ENCODE measurements around the gene NAALADL2.
"Not testable (repeated sequence)": the region's sequence is repeated elsewhere in the genome, so short reads cannot be mapped to it uniquely, and the experiment has no call there.

Gene NAALADL2

DNA sequence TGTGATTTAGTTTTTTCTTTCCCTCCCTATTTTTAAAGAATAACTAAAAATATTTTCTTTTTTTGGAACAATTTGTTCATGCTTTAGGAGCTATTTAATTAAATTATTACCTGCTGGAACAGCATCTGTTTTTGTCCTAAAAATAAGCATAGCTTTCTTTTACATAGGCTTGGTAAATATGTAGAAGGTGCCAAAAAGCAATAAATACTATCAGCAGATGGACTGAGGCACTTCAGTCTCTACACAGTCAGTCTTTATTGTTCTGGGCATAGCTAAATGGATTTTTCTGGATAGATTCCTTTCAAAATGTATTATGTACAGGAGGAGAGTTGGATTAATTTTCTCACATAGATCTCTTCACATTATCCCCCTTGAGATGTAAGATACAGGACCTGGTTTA is 223.5 kb downstream of the NAALADL2 start:
- DNase-seq: no peak

DNA sequence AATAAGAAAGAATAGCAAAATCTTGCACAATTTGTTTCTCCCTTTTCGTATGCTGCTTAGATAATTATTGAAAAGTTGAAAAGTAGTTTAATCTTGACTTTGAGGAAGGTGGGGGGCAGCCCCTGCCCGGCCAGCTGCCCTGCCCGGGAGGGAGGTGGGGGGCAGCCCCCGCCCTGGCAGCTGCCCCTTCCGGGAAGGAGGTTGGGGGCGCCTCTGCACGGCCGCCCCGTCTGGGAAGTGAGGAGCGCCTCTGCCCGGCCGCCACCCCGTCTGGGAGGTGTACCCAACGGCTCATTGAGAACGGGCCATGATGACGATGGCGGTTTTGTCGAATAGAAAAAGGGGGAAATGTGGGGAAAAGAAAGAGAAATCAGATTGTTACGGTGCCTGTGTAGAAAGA is 228.0 kb downstream of the NAALADL2 start:
- not testable (repeated sequence) for DNase-seq

DNA sequence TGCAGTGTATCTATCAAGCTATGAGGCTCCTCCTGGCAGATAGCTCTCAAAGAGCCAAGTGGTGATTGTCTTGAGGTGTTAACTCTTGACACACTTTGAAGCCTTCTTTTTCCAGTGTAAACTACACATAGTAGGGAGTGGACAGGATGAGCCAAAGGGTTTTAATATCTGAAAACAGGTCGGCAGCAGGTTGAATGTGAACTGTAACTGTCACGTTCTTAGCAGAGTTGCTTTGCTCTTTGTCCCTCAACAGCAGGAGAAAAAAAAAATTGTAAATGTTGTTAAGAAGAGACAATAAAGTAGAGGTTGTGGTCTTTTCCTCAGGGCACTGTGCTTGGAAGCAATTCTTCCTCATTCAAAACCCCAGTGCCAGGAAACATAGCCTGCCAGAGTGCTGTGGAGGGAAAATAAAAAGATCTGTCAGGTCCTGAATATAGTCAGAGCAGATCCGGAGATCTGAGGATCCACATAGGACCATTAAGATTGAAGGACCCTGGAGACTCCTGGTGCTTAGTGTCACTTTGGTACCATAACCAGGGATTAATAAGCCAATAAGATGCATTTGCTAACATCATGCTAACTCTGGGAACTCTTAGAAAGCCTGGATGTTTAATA is 229.7 kb downstream of the NAALADL2 start:
- no peak for DNase-seq

- no peak for DNase-seq
Measured at GRCh38 chr3:175091426-175092114, 232.4 kb downstream of the NAALADL2 start.

DNA sequence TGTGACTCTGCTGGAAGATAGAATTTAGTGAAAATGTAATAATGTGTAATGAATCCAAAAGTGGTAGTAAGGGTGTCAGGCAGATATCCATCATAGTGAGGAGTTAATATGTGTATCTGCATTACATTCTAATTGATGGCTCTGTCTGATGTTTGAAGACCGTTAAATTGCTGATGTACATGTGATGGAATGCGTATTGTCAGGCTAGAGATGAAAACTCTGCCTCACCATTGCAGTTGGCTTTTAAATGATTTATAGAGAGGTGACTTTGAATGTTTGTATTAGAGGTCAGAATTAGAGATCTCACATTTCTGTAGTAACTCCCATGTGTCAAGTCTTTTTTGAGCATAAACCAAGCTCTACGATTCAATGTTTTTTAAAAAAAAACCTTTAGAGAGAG is 234.6 kb downstream of the NAALADL2 start:
- no peak for DNase-seq

DNA sequence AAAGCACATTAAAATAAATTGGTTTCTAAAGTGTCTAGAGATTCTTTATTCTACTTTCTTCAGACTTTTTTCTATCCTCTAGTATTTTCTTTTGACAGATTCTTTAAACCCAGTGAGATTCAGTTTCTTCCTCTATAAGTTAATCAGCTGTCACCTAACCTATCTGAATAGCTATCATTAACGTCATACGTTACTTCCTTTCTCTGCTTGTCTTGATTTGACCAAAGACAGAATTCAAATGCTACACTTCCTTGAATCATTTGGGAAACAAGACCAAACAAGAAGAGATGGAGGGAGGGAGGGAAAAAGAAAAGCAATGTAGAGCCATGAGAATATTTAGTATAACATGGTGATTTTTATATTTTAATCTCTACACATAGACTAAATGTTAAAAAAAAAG is 235.2 kb downstream of the NAALADL2 start:
- no peak for DNase-seq

DNA sequence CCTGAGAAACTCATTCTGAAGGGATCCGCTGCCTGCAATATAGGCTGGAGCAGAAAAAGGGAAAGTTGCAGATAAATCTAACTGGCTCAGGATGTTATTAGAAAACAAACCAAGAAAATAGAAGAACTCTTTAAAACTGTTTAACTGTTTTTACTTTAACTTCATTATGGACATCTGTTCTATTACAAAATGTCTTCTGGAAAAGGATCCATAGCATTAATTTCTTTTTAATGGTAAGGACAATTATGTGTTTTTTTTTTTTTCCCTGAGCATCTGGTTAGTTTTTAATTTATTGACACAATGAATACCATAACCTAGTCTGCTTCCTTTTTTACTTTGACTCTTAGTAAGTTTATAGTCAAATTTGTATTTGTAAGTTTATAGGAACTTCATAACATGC is 239.5 kb downstream of the NAALADL2 start:
- DNase-seq: no peak

GRCh38 chr3:175102161-175102560 is 243.0 kb downstream of the NAALADL2 start:
- no peak for DNase-seq

- DNase-seq: no peak
Measured at GRCh38 chr3:175103298-175103697, 244.2 kb downstream of the NAALADL2 start.

DNA sequence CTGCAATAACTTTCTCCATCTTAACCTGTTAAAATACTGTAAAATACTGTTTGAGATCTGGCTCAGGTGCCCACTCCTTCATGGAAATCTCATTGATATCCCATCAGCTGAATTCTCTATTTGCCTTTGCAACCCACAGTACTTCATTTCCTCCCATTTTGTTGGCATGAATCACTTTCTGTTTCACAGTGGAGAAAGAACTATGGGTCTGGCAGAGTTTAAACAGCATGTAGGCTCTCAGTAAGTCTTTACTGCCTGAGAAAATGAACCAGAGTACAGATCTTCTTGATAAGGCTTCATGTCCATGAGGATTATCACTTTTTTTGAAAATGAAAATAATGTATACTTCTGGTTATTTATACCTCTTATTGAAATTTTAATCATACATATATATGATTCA is 245.9 kb downstream of the NAALADL2 start:
- no peak for DNase-seq

DNA sequence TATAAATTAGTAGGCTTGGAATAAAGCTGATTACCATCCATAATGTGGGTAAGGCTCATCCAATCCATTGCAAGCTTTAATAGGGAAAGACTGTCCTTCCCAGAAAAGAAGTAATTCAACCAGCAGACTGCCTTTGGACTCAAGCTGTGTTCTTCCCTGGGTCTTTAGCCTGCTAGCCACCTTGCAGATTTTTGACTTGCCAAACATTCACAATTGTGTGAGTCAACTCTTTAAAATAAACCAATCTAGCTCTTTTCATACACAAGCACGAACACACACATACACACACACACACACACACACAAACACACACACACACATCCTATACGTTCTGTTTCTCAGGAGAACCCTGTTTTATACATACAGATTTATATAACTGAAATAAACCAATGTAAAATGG is 248.1 kb downstream of the NAALADL2 start:
- no peak for DNase-seq

- DNase-seq: no peak
Measured at GRCh38 chr3:175107995-175108394, 248.9 kb downstream of the NAALADL2 start.

DNA sequence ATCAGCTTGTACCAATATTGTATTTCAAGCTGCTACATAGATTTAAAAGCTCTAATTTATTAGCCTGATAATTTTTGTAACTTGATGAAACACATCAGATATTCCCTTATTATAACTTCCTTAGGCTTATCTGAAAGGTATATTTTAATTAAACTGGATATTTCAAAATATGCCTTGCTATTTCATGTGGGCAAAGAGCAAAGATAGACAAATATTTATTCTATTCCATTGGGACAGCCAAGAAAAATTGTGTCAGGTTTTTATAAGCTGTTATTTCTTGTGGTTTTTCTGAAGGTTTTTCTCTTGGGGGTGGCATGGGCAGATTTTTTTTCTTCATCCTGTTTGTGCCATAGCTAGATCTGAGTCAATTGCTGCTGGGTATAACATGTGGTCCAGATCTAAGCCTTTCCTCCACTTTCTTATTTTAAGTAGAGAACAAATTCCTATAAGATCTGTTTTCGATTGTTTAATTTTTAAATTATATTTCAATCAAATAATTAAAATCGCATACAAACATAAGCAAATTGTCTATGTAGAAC is 249.5 kb downstream of the NAALADL2 start:
- DNase-seq: no peak

DNA sequence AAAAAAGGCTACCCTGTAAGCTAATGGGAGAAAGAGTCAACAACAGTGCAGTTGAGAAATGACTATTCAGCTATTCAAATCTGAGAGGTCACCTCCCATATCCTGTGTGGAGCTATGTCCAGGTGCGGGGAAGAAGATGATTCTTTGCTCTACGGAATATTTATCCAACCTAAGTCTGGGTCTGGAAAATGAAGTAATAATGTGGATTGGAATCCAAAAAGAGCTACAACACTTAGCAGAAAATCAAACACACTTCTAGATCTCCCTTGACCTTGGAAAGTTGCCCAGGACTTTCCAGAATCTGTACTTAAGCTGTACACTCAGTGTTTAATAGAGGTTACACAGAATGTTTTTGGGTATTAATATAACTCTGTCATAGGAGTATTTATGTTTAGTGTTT is 251.9 kb downstream of the NAALADL2 start:
- DNase-seq: no peak

DNA sequence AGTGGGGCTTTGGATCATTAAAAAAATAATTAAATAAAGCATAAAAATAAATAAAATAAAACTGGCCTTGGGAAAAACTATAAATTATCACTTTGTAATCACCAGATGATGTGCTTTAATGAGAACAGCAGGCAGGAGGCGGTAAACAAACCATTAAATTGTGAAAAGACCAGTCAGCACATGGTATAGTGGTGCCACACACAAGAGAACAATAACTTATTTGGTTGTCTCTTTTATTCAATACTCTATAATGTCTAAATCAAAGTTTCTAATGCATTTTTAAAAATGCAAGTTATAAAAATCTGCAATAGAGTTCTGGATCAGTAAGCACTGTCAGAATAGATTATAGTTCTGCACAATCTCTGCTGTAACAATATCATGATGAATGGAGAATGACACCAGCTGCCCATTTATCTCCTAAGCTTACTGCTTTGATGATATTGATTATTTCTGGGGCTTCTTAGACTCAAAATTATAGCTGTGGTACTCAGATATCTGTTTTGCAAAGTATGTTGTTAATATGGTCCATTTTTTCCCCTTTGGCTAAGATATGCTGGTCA is 259.3 kb downstream of the NAALADL2 start:
- no peak for DNase-seq

DNA sequence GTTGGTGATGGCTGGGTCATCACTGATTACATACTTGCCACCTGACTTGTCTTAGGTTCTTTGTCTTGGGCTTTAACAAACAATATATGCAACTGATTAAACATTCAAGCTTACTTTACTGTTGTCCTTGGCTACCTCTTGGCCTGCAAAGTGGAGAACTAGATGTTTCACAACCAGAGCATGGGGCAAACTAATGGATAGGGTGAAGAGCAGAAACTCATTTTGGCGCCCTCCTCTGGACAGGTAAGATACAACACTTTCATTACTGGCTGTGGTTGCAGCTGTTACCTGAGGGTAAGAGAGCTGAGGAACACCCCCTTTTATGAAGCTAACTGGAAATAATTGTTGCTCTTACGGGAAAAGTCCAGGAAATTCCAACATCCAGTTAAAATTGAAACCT is 262.1 kb downstream of the NAALADL2 start:
- DNase-seq: no peak

DNA sequence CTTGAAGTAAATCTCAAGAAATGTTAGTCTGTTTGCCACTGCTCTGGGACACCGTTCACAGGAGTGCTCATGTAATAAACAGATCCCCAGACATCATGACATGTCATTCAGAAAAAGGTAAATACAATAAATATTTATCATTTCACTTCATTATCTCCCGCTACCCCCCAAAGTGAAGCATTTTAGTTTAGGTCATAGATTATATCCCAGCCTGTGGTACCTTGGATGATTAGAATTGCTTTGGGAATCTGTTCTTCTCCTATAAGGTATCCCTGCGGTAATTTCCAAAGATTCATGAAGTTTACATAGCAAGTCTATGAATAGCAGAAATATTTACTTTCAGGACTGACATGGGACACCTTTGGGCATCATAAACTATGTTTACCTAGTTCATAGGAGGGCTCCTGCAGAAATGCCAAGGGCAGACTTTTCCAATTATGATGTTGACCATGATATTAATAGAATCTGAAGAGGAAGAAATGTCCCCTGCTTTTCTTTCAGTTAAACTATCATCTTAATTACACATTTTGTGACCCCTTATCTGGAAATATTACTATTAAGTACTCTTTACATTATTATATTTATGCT is 268.0 kb downstream of the NAALADL2 start:
- no peak for DNase-seq

DNA sequence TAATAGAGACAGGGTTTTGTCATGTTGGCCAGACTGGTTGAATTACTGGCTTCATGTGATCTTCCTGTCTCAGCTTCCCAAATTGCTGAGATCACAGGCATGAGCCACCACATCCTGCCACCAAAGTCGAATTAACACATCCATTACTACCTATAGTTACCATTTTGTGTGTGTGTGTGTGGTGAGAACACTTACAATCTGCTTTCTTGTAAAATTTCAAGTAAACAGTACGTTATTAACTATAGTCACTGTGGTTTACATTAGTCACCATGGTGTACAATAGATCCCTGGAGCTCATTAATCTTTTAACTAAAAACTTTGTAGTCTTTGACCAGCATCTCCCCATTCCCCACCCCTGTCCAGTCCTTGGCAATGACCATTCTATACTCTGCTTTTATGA is 270.0 kb downstream of the NAALADL2 start:
- DNase-seq: no peak

DNA sequence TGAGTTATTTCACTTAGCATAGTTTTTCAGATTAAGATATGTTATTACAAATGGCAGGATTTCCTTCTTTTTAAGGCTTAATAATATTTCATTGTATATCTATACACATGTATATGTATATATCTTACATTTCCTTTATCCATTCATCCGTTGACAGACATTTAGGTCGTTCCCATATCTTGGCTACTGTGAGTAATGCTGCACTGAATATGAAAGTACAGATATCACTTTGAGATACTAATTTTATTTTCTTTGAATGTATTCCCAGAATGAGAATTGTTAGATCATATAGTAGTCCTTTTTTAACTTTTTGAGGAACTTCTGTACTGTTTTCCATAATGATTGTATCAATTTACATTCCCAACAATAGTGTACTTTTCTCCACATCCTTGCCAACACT is 270.4 kb downstream of the NAALADL2 start:
- DNase-seq: no peak

- not testable (repeated sequence) for DNase-seq
Measured at GRCh38 chr3:175131866-175132265, 272.7 kb downstream of the NAALADL2 start.

GRCh38 chr3:175132706-175133105 is 273.6 kb downstream of the NAALADL2 start:
- not testable (repeated sequence) for DNase-seq

DNA sequence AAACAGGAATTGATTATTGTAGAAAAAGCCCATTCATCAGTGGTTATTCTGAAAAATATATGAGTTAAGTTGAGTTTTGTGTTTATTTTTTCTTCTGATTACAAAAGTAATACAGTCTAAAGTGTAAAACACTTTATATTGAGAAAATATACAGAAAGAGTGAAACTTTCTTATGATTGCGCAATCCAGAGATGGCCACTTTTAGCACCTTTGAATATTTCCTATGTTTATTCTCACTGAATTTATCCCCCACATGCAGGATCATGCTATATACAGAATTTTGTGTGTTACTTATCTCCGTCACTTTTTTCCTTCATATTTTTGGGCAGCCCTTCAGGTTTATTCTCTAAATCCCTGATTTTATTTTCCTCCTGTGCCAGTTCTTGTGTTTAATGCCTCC is 285.2 kb downstream of the NAALADL2 start:
- DNase-seq: no peak

GRCh38 chr3:175146258-175146657 is 287.1 kb downstream of the NAALADL2 start:
- DNase-seq: peak; percentile 25

GRCh38 chr3:175149675-175150074 is 290.5 kb downstream of the NAALADL2 start:
- peak; percentile 39 for DNase-seq
